Measurements from ENCODE around the gene FBLN5.

GRCh38 chr14:91882369-91882768 is 65.1 kb downstream of the FBLN5 start:
- TF ChIP-seq, protein P1, sequence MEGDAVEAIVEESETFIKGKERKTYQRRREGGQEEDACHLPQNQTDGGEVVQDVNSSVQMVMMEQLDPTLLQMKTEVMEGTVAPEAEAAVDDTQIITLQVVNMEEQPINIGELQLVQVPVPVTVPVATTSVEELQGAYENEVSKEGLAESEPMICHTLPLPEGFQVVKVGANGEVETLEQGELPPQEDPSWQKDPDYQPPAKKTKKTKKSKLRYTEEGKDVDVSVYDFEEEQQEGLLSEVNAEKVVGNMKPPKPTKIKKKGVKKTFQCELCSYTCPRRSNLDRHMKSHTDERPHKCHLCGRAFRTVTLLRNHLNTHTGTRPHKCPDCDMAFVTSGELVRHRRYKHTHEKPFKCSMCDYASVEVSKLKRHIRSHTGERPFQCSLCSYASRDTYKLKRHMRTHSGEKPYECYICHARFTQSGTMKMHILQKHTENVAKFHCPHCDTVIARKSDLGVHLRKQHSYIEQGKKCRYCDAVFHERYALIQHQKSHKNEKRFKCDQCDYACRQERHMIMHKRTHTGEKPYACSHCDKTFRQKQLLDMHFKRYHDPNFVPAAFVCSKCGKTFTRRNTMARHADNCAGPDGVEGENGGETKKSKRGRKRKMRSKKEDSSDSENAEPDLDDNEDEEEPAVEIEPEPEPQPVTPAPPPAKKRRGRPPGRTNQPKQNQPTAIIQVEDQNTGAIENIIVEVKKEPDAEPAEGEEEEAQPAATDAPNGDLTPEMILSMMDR (IDR thresholded peaks at IDR 0.05), result no peak
- no peak for TF ChIP-seq POLR2A (IDR thresholded peaks at IDR 0.05)

All from vagina (tissue), 2 donors.